ENCODE results near the gene RHNO1.
"Not testable (repeated sequence)": the region's sequence is repeated elsewhere in the genome, so short reads cannot be mapped to it uniquely, and the experiment has no call there.

Gene RHNO1

DNA sequence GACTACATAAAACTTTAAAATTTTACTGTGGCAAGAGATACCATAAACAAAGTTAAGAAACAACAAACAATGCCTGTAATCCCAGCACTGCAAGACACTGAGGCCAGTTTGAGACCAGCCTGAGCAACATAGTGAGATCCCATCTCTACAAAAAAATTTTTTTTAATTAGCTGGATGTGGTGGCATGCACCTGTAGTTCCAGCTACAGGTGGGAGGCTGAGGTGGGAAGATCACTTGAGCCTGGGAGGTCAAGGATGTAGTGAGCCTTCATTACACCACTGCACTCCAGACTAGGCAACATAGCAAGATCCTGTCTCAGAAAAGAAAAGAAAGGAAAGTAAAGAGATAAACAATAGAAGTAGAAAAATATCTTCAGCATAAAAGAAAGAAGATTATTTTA, 16.9 kb upstream of the RHNO1 start:
- DNase-seq = no peak

DNA sequence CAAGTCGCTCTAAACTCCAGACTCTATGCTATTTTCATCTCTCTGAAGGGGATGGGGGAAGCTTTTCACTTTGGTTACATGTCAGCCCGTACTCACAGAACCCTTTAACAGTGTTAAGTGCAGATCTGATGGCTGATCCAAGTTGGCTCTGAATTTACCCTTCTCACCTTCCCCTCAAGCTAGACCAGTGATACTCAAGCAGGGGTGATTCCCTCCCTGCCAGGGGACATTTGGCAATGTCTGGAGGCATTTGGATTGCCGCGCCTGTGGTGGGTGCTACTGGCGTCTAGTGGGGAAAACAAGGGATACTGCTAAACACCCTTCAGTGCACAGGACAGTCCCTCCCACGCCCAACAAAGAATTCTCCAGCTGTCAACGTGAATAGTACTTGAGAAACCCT, 14.1 kb upstream of the RHNO1 start:
- DNase-seq = no peak

- DNase-seq = not testable (repeated sequence)
Observed at GRCh38 chr12:2863402-2863801, 13.6 kb upstream of the RHNO1 start.

DNA sequence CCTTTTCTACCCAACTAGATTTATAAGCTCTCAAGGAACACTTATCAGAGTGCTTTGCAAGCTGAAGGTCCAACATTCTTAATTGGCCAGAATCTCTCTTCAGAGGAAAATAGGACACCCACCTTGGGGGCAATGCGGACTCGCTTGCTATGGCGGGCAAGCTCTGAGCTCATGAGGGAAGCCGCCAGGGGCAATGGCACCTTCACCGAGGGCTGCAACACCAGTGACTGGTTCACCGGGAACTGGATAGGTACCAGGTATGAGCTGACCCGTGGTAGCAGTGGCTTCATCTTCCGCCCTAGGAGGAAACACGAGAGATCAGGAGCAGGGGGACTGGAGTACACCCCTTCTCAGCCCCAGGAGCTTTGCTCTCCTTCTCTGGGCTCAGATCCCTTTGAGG, 12.8 kb upstream of the RHNO1 start:
- DNase-seq = no peak

DNA sequence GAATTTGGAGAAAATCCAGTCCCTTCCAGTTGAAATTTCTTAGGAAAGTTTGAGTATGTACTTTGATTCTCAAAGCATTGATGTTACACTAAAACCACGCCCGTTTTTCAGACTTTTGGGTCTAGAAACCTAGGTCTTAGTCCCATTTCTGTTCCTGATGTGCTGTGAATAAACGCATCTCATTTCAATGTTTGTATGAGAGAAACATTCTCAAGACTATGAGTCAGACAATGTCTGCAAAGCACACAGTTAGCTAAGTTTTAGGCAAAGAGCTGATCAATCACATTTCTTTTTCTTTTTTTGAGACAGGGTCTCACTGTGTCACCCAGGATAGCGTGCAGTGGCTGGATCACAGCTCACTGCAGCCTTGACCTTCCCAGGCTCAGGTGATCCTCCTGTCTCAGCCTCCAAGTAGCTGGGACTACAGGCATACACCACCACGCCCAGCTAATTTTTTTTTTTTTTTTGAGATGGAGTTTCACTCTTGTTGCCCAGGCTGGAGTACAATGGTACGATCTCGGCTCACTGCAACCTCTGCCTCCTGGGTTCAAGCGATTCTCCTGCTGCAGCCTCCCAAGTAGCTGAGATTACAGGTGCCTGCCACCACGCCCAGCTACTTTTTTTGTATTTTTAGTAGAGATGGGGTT, 7.9 kb upstream of the RHNO1 start:
- not testable (repeated sequence) for DNase-seq

DNA sequence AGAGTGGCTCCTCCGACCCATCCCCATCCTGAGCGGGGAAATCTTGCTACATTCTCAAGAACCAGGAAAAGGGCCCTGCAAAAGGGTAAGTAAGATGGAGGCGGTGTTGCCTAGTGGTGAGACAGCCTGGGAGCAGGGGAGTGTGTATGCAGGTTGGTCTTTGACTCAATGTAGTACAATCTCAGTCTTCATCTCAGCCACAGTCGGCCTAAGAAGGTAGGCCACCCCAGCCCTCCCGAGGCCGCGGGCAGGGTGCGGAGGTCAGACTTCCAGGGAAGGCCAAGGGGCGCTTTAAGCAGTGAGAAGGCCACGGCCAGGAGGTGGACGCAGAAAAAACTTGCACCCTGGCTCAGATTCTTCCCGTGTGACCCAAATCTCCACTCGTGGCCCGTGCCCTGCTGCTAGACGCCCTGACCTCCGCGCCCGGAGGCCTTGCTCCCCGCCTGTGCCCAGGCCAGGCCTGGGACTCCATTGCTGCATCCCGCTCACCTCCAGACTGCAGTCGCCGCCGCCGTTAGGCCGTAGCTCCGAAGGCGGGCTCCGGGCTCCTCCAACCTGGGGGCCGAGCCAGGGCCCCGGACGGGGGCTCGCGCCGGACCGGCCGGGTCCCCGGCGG, 484 bp upstream of the RHNO1 start:
- DNase-seq = no peak

GRCh38 chr12:2877953-2878732, 1.1 kb downstream of the RHNO1 start:
- DNase-seq = peak; percentile 13

DNA sequence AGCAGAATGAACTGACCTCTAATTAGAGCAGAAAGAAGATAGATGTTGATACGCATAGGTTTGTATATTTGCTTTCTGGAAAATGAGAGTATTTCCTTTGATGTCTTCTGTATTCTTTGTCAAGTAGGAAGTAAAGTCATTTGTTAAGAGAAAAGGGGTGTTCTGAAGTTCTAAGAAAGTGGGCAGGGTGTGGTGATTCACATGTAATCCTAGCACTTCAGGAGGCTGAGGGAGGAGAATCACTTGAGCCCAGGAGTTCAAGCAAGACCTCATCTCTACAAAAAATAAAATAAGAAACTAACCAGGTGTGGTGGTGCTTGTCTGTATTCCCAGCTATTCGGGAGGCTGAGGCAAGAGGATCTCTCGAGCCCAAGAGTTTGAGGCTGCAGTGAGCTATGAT, 2.8 kb downstream of the RHNO1 start:
- DNase-seq = no peak

DNA sequence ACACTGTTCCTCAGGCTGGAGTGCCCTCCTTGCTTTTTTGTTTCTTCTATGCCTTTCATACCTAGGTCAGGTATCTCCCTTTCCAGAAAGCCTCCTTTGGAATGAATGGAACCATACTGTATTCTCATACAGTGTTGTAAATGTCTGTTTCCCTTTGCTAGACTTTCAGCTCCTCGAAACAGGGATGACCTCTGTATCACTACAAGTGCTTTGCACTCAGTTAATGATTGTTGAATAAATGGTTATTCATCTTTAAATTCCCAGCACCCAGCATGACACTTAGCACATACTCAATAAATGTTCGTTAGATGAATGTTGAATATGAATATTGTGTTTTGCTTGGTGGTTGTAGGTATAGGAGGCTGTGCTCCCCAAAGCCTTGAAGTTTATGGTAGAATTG, 7.8 kb downstream of the RHNO1 start:
- no peak for DNase-seq

DNA sequence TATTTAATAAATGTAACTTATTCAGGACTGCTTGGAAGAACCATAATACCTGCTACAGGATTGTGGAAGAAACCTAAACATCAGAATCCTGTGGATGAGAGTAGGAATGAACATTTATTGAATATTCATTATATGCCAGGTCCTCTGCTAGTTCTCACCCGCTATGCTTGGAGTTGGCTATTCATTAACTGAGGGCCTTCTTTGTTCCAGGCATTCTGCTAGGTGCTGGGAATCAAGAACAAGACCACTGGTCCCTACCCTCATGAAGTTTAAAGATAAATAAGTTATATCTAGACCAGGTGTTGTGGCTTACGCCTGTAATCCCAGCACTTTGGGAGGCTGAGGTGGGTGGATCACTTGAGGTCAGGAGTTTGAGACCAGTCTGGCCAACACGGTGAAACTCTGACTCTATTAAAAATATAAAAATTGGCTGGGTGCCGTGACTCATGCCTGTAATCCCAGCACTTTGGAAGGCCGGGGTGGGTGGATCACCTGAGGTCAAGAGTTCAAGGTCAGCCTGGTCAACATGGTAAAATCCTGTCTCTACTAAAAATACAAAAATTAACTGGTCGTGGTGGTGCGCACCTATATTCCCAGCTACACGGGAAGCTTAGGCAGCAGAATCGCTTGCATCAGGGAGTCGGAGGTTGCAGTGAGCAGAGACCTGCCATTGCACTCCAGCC, 9.9 kb downstream of the RHNO1 start:
- no peak for DNase-seq

- no peak for DNase-seq
Observed at GRCh38 chr12:2890001-2890387, 13.0 kb downstream of the RHNO1 start.

DNA sequence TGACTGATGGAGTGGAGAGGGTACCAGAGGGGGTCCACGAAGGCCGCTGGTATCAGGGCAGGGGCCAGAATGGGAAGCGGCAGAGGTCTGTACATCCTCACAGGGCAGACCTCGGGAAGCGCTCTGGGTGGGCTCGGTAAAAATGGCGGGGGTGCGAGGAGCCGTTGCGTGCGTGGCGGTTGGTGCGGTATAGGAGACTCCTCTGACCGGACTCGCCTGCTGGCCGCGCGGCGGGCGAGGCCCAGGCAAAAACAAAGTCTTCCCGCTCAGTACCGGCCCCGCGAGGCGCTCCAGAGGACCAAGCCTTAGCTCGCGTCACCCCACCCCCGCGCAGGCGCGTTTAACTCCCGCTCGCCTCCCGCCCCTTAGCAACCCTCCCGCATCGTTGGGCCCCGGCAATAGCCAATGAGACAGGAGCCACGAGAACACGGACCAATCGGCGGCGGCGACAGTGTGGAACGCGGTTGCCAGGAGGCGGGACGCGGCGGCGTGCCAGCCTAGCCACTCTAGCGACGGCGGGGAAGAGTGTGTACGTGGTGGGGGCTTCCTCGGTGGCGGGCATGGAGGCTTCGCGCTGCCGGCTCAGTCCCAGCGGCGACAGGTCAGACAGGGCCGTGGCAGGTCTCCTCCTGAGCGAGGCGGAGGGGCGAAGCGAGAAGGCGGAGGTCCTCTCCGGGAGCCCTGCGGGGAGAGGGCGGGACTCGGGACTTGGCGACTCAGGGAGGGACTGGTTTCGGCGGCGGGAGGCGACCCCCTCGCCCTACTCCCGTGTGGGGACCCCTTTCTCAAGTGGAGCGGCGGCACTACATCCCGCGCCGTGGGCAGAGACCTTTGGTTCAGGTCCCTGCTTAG, 13.6 kb downstream of the RHNO1 start, which contains the start of gene TULP3:
TSS of gene TULP3 (plus strand) at position 504 of the 852 bp plus-strand sequence. CDS start at position 561, 57 bp downstream.
- DNase-seq = peak; percentile 98

GRCh38 chr12:2891240-2892053, 14.4 kb downstream of the RHNO1 start:
- DNase-seq = peak; percentile 43

- DNase-seq = no peak
Observed at GRCh38 chr12:2892246-2892645, 15.2 kb downstream of the RHNO1 start.

DNA sequence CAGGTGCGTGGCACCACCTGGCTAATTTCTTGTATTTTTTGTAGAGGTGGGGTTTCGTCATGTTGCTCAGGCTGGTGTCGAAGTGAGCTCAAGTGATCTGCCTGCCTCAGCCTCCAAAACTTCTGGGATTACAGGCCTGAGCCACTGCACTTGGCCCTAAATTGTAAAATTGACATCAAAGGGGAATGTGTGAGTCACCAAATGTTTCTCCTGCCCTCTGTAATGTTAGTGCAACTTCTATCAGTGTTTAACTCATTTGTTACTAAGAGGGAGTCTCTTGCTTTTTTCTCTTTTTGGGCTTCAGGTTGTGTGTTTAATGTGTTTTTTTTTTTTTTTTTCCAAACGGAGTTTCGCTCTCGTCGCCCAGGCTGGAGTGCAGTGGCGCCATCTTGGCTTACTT, 16.0 kb downstream of the RHNO1 start:
- no peak for DNase-seq

- DNase-seq = no peak
Observed at GRCh38 chr12:2895051-2895451, 18.0 kb downstream of the RHNO1 start.

- DNase-seq = no peak
Observed at GRCh38 chr12:2895511-2895910, 18.5 kb downstream of the RHNO1 start.

DNA sequence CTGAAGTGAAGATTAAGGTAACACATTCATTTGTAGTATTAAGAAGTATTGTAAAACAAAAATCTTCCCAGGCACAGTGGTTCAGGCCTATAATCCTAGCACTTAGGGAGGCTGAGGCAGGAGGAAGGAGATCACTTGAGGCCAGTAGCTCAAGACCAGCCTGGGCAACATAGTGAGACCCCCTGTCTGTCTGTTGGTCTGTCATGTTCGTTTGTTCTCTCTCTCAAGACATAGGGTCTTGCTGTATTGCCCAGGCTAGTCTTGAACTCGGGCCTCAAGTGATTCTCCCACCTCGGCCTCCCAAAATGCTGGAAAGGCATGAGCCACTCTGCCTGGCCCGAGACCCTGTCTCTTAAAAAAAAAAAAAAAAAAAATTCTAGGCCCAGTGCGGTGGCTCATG, 20.4 kb downstream of the RHNO1 start:
- DNase-seq = no peak

GRCh38 chr12:2900642-2901041, 23.6 kb downstream of the RHNO1 start:
- no peak for DNase-seq

DNA sequence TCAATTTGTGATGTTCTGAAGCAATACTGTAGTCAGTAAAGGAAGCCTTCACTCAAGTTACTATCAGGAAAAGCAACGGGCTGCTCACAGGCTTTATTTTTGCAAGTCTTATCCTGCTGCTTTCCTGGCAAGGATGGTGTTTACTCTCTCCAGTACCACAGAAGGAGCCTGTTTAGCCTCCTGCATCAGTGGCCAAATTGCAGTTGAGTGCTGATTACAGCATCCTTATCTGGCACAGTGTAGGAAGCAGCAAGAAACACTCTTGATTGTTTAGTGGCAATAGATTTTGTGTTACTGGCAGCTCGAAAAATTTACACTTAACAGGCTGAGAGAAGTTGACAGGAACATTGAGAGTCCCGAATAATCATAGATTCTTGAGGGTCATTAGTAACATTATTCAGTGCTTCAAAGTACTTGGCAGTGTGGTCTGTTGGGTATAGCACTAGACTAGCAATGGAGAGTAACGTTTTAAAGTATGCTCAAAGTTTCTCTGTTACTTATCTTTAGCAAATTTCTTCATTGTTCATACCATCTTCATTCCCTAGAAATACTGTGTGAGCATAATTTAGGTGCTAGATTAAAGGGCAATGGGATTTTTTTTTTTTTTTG, 25.4 kb downstream of the RHNO1 start:
- no peak for DNase-seq

DNA sequence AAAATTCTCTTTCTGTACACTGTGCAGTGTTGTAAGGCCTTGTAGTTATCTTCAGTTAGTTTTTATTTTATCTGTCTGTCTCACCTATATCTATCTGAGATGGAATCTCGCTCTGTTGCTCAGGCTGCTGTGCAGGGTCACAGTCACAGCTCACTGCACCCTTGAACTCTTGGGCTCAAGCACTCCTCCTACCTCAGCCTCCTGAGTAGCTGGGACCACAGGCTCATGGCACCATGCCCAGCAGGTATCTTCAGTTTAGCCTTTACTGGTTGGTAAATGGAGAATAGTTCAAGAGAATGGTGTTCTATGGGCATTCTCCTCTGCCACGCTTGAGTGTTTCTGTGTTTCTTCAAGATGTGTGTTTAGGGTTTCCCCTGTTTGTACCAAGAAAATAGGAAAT, 27.2 kb downstream of the RHNO1 start:
- no peak for DNase-seq
